ENCODE measurements around the gene ITSN1.
"Not testable (repeated sequence)": the region's sequence is repeated elsewhere in the genome, so short reads cannot be mapped to it uniquely, and the experiment has no call there.

Gene ITSN1

DNA sequence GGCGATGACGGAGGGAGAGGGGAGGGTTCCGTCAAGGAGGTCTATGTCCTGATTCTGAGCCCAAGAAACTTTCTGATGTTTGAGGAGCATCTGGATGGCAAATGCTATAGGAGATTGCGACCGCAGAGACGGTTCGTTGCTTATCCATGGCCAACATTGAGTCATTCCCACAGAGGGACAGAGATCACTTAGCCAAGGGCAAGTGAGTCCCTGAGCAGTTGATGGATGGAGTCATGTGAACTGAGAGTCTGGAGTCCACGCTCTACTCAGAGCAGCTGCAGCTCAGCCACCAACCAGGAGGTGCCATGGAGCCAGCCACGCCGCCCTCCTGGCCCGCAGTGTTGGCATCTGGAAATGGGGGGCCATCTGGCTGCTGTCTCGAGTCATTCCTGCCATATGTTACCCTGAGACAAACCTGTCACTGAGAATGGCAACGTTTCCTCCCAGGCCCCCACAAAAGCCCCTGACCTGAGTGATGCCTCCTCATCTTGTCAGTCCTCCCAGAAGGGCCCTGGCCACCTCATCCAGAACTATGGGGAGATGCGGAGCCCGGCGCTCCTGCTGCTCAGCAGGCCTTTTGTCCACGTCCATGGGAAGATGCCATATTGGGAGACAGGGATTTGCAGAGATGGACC lies 214.7 kb downstream of the ITSN1 start:
- in situ Hi-C loops (cut with MboI; ENCODE audit: low sequenced_read_pairs): no loop called here

GRCh38 chr21:33857846-33858666 lies 215.8 kb downstream of the ITSN1 start:
- in situ Hi-C loops (cut with MboI; ENCODE audit: low sequenced_read_pairs): no loop called here

GRCh38 chr21:33858667-33859372 lies 216.5 kb downstream of the ITSN1 start:
- in situ Hi-C loops (cut with MboI; ENCODE audit: low sequenced_read_pairs): no loop called here

GRCh38 chr21:33859373-33860102 lies 217.2 kb downstream of the ITSN1 start:
- in situ Hi-C loops (cut with MboI; ENCODE audit: low sequenced_read_pairs): no loop called here

DNA sequence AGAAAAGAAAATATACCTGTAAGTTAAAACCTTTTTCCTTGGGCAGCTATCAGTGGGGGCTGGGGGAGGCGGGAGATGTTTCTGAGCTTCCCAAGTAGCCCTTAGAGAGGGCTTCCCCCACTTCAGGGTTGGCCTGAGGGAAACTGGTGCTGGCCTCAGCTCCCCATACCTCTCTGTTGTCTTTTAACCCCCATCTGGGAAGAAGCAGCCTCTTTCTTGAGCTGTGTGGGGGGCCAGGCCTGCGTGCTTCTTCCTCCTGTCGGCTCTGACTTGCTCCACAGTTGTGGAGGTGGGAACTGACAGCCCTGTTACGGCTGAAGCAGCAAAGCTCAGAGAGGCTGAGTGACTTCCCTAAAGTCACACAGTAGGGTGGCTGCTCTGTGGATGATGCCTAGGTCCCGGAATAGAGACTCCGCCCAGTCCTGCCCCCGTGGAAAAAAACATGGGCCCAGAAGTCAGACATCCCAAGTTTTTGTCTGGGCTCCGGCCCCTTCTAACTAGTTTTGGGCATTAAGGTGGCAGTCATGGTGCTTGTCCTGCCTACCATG lies 218.1 kb downstream of the ITSN1 start:
- in situ Hi-C loops (cut with MboI; ENCODE audit: low sequenced_read_pairs): no loop called here

DNA sequence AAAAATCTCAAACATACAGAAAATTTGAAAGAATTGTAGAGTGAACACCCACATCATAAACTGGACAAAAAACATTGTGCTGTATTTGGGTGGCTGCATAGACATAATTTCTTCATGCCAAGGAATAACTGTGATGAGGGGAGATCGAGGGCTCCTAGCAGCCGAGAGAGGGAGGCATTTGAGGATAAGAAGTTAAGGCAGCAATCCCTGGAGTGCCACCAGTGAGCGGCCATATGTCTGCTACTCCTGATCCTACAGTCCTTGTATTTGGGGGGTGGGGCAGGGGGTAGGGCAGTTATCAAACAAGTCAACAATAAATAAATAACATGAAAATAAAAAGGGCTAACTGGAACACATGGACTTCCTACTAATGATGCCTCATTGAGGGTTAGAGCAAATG lies 218.8 kb downstream of the ITSN1 start:
- in situ Hi-C loops (cut with MboI; ENCODE audit: low sequenced_read_pairs): no loop called here

DNA sequence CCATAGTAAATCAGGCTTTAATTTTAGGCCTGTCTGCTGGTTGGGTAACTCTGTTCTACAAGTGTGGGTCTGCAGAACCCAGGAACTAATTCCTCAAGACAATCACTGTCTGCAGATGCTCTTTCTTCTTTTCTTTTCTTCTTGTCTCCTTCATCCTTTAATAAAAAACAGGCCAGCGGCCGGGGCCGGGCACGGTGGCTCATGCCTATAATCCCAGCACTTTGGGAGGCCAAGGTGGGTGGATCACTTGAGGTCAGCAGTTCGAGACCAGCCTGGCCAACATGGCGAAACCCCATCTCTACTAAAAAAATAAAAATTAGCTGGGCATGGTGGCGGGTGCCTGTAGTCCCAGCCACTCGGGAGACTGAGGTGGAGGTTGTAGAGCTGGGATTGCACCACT lies 220.9 kb downstream of the ITSN1 start:
- in situ Hi-C loops (cut with MboI; ENCODE audit: low sequenced_read_pairs): not testable (repeated sequence)

GRCh38 chr21:33864150-33864549 lies 221.8 kb downstream of the ITSN1 start:
- in situ Hi-C loops (cut with MboI; ENCODE audit: low sequenced_read_pairs): no loop called here

DNA sequence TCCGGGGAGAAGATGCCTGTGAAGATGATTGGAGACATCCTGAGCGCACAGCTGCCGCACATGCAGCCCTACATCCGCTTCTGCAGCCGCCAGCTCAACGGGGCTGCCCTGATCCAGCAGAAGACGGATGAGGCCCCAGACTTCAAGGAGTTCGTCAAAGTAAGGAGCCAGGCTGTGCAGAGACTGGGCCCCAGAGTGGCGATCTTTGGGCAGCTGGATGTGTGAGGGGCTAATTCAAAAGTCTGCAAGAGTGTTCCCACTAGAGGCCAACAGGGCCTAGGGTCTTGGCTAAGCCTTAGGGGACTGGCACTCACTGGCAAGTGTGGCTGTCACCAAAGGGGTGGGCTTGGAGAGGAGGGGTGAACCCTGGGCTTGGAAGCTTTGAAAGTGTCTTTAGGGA lies 222.9 kb downstream of the ITSN1 start:
- in situ Hi-C loops (cut with MboI; ENCODE audit: low sequenced_read_pairs): no loop called here

DNA sequence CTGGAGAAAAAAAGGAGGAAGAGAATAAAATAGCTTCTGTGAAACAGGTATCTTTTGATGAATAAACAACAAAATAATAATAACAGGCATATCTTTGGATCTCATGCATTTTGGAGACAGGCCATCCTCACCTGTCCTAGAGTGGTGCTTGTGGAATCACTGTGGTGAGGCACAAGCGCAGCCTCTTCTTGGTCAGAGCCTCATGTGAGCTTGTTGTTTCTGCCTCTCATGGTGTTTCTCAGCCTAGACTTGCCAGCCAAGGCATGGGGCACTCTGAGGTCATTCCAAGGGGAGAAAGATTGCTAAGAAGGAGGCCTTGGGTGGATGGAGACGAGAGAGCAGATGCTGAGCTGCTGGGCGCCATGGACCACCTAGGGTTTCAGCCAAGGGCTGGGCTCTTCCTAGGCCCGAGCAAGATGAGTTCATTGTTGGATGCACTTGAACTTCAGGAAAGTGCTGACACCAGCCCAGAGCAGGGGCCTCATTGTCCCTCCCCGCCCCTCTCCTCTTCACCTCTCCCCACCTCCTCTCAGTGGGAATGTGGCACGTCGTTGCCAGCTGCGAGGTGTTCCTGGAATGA lies 223.8 kb downstream of the ITSN1 start:
- in situ Hi-C loops (cut with MboI; ENCODE audit: low sequenced_read_pairs): no loop called here

- in situ Hi-C loops (cut with MboI; ENCODE audit: low sequenced_read_pairs): no loop called here
Measured at GRCh38 chr21:33866826-33867225, 224.5 kb downstream of the ITSN1 start.

- in situ Hi-C loops (cut with MboI; ENCODE audit: low sequenced_read_pairs): not testable (repeated sequence)
Measured at GRCh38 chr21:33867868-33868267, 225.6 kb downstream of the ITSN1 start.

DNA sequence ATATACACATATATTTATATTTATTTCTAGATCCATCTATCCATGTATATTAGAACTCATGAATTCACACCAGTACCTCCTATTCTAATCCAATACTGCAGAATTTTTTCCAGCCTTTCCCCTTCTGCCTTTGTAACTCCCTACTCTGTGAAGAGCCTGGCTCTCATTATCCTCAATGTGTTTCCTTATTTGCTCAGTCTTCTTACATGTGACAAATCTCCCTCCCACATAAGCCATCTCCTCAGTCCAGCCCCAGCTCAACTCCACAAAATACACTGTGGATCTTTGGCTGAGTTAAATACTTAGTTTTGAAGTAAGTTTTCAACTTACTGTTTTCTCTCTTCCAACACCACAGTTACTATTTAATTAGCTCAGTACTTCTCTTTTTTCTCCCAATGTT lies 227.6 kb downstream of the ITSN1 start:
- in situ Hi-C loops (cut with MboI; ENCODE audit: low sequenced_read_pairs): no loop called here

DNA sequence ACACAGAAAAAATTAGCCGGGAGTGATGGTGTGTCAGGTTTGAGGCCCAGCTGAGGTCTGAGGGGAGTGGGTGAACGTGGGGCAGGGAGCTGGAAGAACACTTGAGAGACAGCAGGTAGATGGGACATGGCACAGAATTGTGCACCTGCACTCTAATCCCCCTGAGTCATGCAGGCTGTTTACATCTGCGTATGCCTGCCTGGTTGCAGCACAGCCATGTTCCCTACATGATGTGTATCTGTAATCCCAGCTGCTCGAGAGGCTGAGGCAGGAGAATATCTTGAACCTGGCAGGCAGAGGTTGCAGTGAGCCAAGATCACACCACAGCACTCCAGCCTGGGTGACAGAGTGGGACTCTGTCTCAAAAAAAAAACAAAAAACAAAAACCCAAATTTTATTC lies 228.5 kb downstream of the ITSN1 start:
- in situ Hi-C loops (cut with MboI; ENCODE audit: low sequenced_read_pairs): no loop called here

- in situ Hi-C loops (cut with MboI; ENCODE audit: low sequenced_read_pairs): no loop called here
Measured at GRCh38 chr21:33871171-33871570, 228.9 kb downstream of the ITSN1 start.

- in situ Hi-C loops (cut with MboI; ENCODE audit: low sequenced_read_pairs): no loop called here
Measured at GRCh38 chr21:33872881-33873515, 230.7 kb downstream of the ITSN1 start.

- in situ Hi-C loops (cut with MboI; ENCODE audit: low sequenced_read_pairs): no loop called here
Measured at GRCh38 chr21:33874161-33874560, 231.9 kb downstream of the ITSN1 start.

GRCh38 chr21:33875026-33875695 lies 232.9 kb downstream of the ITSN1 start:
- in situ Hi-C loops (cut with MboI; ENCODE audit: low sequenced_read_pairs): no loop called here

DNA sequence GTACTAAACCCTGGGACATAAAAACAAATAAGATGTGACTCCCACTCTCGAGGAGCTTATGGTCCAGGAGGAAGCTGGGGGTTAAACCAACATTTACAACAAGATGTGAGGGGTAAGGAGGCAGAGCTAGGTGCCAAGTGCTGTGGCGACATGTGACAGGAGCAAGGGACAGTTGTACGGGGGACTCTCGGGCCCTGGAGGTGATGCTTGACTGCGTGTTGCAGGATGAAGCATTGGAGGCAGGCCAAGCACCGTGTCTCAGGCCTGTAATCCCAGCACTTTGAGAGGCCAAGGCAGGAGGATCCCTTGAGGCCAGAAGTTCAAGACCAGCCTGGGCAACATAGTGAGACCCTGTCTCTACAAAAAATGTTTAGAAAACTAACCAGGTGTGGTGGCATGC lies 236.5 kb downstream of the ITSN1 start:
- in situ Hi-C loops (cut with MboI; ENCODE audit: low sequenced_read_pairs): no loop called here

- in situ Hi-C loops (cut with MboI; ENCODE audit: low sequenced_read_pairs): no loop called here
Measured at GRCh38 chr21:33880626-33881025, 238.3 kb downstream of the ITSN1 start.
